MM.1S (cell line): ENCODE results near the gene MS4A15.

Experiments used
- DNase-seq: peaks from one replicate; pipeline ENCODE4 v3.0.0-alpha.2; 2015
- H2AFZ ChIP-seq: fragments of 300-600 bp; sonication (generic); 2 replicates; pipeline ENCODE4 v1.6.0; 2016; ENCODE audit warnings: antibody characterized with exemption, low read length
- H3F3A ChIP-seq: fragments of 300-600 bp; sonication (generic); 2 replicates; pipeline ENCODE4 v1.6.1; 2016; ENCODE audit warnings: mild to moderate bottlenecking, antibody characterized with exemption, low read length, moderate library complexity, mixed read lengths; ENCODE audit not compliant: insufficient read depth
- H3K27ac ChIP-seq: fragments of 300-600 bp; sonication (generic); 2 replicates; pipeline ENCODE4 v1.5.1; 2016; ENCODE audit warnings: mild to moderate bottlenecking, low read length
- H3K27me3 ChIP-seq: fragments of 300-600 bp; sonication (generic); replicated peaks from 2 replicates; pipeline ENCODE4 v1.6.0; 2016; ENCODE audit warnings: low read length; ENCODE audit not compliant: insufficient read depth
- H3K36me3 ChIP-seq: fragments of 300-600 bp; sonication (generic); replicated peaks from 2 replicates; pipeline ENCODE4 v1.6.1; 2016; ENCODE audit warnings: mild to moderate bottlenecking, low read length, mixed read lengths; ENCODE audit not compliant: insufficient read depth
- H3K4me1 ChIP-seq: fragments of 300-600 bp; sonication (generic); 2 replicates; pipeline ENCODE4 v1.6.1; 2016; ENCODE audit warnings: low read length, mixed read lengths
- H3K4me2 ChIP-seq: fragments of 300-600 bp; sonication (generic); 2 replicates; pipeline ENCODE4 v1.6.0; 2016; ENCODE audit warnings: low read depth, low read length
- H3K4me3 ChIP-seq: fragments of 300-600 bp; sonication (generic); 2 replicates; pipeline ENCODE4 v1.5.1; 2016; ENCODE audit warnings: low read length, mixed read lengths
- H3K79me2 ChIP-seq: fragments of 300-600 bp; sonication (generic); 2 replicates; pipeline ENCODE4 v1.6.1; 2016; ENCODE audit warnings: mixed run types, low read length, mixed read lengths
- H3K9ac ChIP-seq: fragments of 300-600 bp; sonication (generic); 2 replicates; pipeline ENCODE4 v1.6.1; 2016; ENCODE audit warnings: low read length, mixed read lengths
- H3K9me2 ChIP-seq: fragments of 300-600 bp; sonication (generic); replicated peaks from 2 replicates; pipeline ENCODE4 v1.6.1; 2016; ENCODE audit warnings: mild to moderate bottlenecking, low read length, mixed read lengths; ENCODE audit not compliant: insufficient read depth
- H3K9me3 ChIP-seq: fragments of 300-600 bp; sonication (generic); replicated peaks from 2 replicates; pipeline ENCODE4 v1.6.1; 2016; ENCODE audit warnings: mild to moderate bottlenecking, low read length, mixed read lengths; ENCODE audit not compliant: insufficient read depth
- H4K20me1 ChIP-seq: fragments of 300-600 bp; sonication (generic); 2 replicates; pipeline ENCODE4 v1.6.1; 2016; ENCODE audit warnings: mild to moderate bottlenecking, low read length, moderate library complexity, mixed read lengths; ENCODE audit not compliant: insufficient read depth
- EZH2 ChIP-seq: fragments of 300-600 bp; sonication (generic); optimal IDR thresholded peaks from 2 replicates; pipeline ENCODE3; 2017; ENCODE audit warnings: low read depth, mild to moderate bottlenecking, antibody characterized with exemption, low read length, mixed read lengths
- EZH2phosphoT487 ChIP-seq: fragments of 300-600 bp; sonication (generic); IDR thresholded peaks from 2 replicates; pipeline ENCODE4 v1.6.1; 2018; ENCODE audit warnings: antibody characterized with exemption, low read length
- TF ChIP-seq, protein P1 (sequence below): fragments of 300-600 bp; sonication (generic); IDR thresholded peaks from 2 replicates; pipeline ENCODE4 v1.5.1; 2016; ENCODE audit warnings: antibody characterized with exemption, low read length, mixed read lengths

Gene MS4A15

DNA sequence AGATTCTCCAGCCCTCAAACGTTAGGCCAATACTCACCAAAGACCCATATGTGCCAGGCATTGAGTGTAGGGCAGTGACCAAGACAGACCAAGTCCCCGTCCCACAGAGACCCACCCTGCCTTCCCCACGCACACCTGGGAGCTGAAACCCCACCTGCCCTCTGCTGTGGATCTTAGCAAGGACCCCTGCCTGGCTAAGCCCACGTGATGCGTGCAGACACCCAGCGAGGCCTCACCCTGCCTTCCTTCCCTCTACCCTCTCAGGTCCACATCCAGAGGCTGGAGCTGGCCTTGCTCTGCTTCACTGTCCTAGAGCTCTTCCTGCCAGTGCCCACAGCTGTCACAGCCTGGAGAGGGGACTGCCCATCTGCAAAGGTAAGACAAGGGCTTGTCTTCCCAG is 38.6 kb downstream of the MS4A15 start:
- Histone ChIP-seq H4K20me1 (no peaks in the 10 kb centered on the region), H3K4me2 (no peak overlapping the region), H3K79me2 (no peaks in the 10 kb centered on the region), H3K9ac (no peak overlapping the region), H3K27ac (no peak overlapping the region), H3F3A (no peaks in the 10 kb centered on the region), H3K27me3 (no peaks in the 10 kb centered on the region; the same call in 1 of the 2 replicates), H2AFZ (no peak overlapping the region), H3K4me1 (no peaks in the 10 kb centered on the region), H3K36me3 (no peaks in the 10 kb centered on the region), H3K9me3 (no peaks in the 10 kb centered on the region), H3K4me3 (no peak overlapping the region), H3K9me2 (no peaks in the 10 kb centered on the region)
- TF ChIP-seq EZH2 (no peak), EZH2phosphoT487 (no peak)
- TF ChIP-seq, protein P1, sequence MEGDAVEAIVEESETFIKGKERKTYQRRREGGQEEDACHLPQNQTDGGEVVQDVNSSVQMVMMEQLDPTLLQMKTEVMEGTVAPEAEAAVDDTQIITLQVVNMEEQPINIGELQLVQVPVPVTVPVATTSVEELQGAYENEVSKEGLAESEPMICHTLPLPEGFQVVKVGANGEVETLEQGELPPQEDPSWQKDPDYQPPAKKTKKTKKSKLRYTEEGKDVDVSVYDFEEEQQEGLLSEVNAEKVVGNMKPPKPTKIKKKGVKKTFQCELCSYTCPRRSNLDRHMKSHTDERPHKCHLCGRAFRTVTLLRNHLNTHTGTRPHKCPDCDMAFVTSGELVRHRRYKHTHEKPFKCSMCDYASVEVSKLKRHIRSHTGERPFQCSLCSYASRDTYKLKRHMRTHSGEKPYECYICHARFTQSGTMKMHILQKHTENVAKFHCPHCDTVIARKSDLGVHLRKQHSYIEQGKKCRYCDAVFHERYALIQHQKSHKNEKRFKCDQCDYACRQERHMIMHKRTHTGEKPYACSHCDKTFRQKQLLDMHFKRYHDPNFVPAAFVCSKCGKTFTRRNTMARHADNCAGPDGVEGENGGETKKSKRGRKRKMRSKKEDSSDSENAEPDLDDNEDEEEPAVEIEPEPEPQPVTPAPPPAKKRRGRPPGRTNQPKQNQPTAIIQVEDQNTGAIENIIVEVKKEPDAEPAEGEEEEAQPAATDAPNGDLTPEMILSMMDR: no peak
- DNase-seq: no peak

DNA sequence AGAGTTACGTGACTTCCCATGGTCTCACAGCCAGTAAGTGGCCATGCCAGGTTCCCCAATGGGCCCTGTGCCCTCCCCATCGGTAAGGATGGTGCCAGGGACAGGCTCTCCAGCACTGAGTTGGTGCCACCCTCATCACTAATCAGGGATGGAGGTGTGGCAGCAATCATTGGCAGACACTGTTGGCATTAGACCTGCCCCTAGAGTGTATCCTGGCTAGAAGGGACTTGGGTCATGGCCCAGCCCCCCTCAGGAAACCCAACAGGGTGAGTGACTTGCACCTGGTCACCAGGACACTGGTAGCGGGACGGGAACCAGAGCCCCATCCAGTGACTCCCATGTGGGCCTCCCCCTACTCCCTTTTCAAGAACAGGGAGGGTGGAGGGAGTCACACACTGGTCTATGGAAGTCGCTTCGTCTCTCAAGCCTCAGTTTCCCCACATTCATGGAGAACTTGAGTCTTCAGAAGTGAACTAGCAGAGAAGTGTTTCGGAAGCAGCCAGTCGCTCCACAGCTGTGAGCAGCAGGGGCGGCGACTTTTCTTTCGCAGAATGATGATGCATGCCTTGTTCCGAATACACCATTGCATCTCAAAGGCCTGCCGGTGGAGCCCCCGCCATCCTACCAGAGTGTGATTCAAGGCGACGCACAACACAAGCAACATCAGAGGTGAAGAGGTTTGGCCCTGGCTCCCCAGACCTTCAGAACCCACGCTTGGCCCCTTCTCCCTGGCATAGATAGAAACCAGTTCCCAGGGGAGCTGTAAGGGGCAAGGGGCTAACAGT is 41.4 kb downstream of the MS4A15 start:
- no peak overlapping the region for H3K9ac ChIP-seq
- no peaks in the 10 kb centered on the region for H3K9me2 ChIP-seq
- no peaks in the 10 kb centered on the region for H3K79me2 ChIP-seq
- H3K4me2 ChIP-seq: no peak overlapping the region
- H3K27ac ChIP-seq: no peak overlapping the region
- H3K4me3 ChIP-seq: no peak overlapping the region
- no peaks in the 10 kb centered on the region for H3K4me1 ChIP-seq
- TF ChIP-seq EZH2 (no peak), EZH2phosphoT487 (no peak)
- TF ChIP-seq, protein P1: no peak
- no peaks in the 10 kb centered on the region for H4K20me1 ChIP-seq
- no peaks in the 10 kb centered on the region for H3K36me3 ChIP-seq
- no peak overlapping the region for H2AFZ ChIP-seq
- DNase-seq: no peak
- H3F3A ChIP-seq: no peaks in the 10 kb centered on the region
- no peaks in the 10 kb centered on the region; the same call in 1 of the 2 replicates for H3K27me3 ChIP-seq
- no peaks in the 10 kb centered on the region for H3K9me3 ChIP-seq

DNA sequence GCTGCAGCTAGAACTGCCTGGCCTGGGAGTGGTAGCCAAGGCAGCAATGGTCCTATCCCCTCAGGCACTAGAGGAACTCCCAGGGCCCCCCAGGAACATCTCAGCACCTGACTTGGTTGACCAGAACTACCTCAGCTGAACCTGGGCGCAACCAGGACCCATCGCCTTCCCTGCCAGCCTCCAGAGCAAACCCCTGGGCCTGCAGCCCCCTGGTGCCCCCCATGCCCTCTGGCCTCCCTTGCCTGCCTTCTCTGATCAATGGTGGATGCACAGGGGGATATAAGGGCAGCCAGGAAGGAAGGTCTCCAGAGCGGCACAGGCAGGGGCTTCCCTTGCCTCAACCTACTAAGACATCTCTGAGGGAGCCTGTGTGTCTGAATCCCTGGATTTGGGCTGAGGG is 42.0 kb downstream of the MS4A15 start:
- H3K79me2 ChIP-seq: no peaks in the 10 kb centered on the region
- no peak overlapping the region for H3K4me2 ChIP-seq
- no peaks in the 10 kb centered on the region for H3K9me3 ChIP-seq
- H2AFZ ChIP-seq: no peak overlapping the region
- H3K27me3 ChIP-seq: no peaks in the 10 kb centered on the region; the same call in 1 of the 2 replicates
- H3K27ac ChIP-seq: no peak overlapping the region
- no peaks in the 10 kb centered on the region for H4K20me1 ChIP-seq
- H3K9me2 ChIP-seq: no peaks in the 10 kb centered on the region
- no peaks in the 10 kb centered on the region for H3F3A ChIP-seq
- no peaks in the 10 kb centered on the region for H3K4me1 ChIP-seq
- no peaks in the 10 kb centered on the region for H3K36me3 ChIP-seq
- no peak overlapping the region for H3K9ac ChIP-seq
- TF ChIP-seq, protein P1: no peak
- no peak for TF ChIP-seq EZH2
- TF ChIP-seq EZH2phosphoT487: no peak
- H3K4me3 ChIP-seq: no peak overlapping the region
- DNase-seq: no peak
